ENCODE data around the gene PRDX5. TPM values are rescaled to one million over a fixed set of nuclear protein-coding genes. Genes with fewer than 3 reads are reported as not detected.

Gene PRDX5
- total RNA-seq, 2 donors from 2014 or later: 235 to 289 TPM

- Mint-ChIP-seq H3K27me3 (ENCODE audit: insufficient read depth) (peaks cover 4% of the 10 kb centered on the region), H3K36me3 (ENCODE audit: low read depth) (no peaks in the 10 kb centered on the region), H3K4me1 (peaks cover 10% of the 10 kb centered on the region), H3K27ac (peak overlapping the region; percentile 42), H3K4me3 (no peak overlapping the region), H3K9me3 (no peaks in the 10 kb centered on the region)
- Histone ChIP-seq H3K27ac (ENCODE audit: low read depth, low read length) (no peak overlapping the region), H3K9me3 (ENCODE audit: control insufficient read depth, low read length) (no peaks in the 10 kb centered on the region), H3K9ac (ENCODE audit: extremely low read depth, low read length, poor library complexity, severe bottlenecking) (no peak overlapping the region), H3K4me1 (ENCODE audit: control insufficient read depth, insufficient read depth, low read length) (no peaks in the 10 kb centered on the region), H3K4me3 (ENCODE audit: low read length) (no peak overlapping the region), H3K36me3 (ENCODE audit: control insufficient read depth, insufficient read depth, low read length) (no peaks in the 10 kb centered on the region), H3K27me3 (ENCODE audit: control insufficient read depth, insufficient read depth, low read length, poor library complexity, severe bottlenecking) (no peaks in the 10 kb centered on the region)
- TF ChIP-seq CTCF (conservative IDR thresholded peaks at IDR 0.05): peak; percentile 77
- WGBS, 2 experiments (ENCODE audit: insufficient coverage in 1 of 2, insufficient read length in 1 of 2): 86 to 87% methylated on average over 11 to 20 of the region's 20 CpGs
- peak; percentile 88 for DNase-seq
These were observed 13.8 kb downstream of the PRDX5 start for GRCh38 chr11:64331569-64332371.

GRCh38 chr11:64333556-64333955 lies 15.6 kb downstream of the PRDX5 start:
- Mint-ChIP-seq H3K27ac (no peak overlapping the region), H3K9me3 (no peaks in the 10 kb centered on the region), H3K4me3 (no peak overlapping the region), H3K27me3 (ENCODE audit: insufficient read depth) (peaks cover 2% of the 10 kb centered on the region), H3K4me1 (peaks cover 10% of the 10 kb centered on the region), H3K36me3 (ENCODE audit: low read depth) (no peaks in the 10 kb centered on the region)
- DNase-seq: no peak
- no peaks in the 10 kb centered on the region for H3K4me1 ChIP-seq (ENCODE audit: control insufficient read depth, insufficient read depth, low read length)
- no peak overlapping the region for H3K27ac ChIP-seq (ENCODE audit: low read depth, low read length)
- 89 to 97% methylated on average over 7 to 8 of the region's 8 CpGs for WGBS, 2 experiments (ENCODE audit: insufficient coverage in 1 of 2, insufficient read length in 1 of 2)
- no peak for TF ChIP-seq CTCF (conservative IDR thresholded peaks at IDR 0.05)
- no peak overlapping the region for H3K4me3 ChIP-seq (ENCODE audit: low read length)
- no peak overlapping the region for H3K9ac ChIP-seq (ENCODE audit: extremely low read depth, low read length, poor library complexity, severe bottlenecking)
- no peaks in the 10 kb centered on the region for H3K27me3 ChIP-seq (ENCODE audit: control insufficient read depth, insufficient read depth, low read length, poor library complexity, severe bottlenecking)
- no peaks in the 10 kb centered on the region for H3K9me3 ChIP-seq (ENCODE audit: control insufficient read depth, low read length)
- no peaks in the 10 kb centered on the region for H3K36me3 ChIP-seq (ENCODE audit: control insufficient read depth, insufficient read depth, low read length)

- Histone ChIP-seq H3K4me1 (ENCODE audit: control insufficient read depth, insufficient read depth, low read length) (no peaks in the 10 kb centered on the region), H3K36me3 (ENCODE audit: control insufficient read depth, insufficient read depth, low read length) (no peaks in the 10 kb centered on the region), H3K9me3 (ENCODE audit: control insufficient read depth, low read length) (no peaks in the 10 kb centered on the region), H3K9ac (ENCODE audit: extremely low read depth, low read length, poor library complexity, severe bottlenecking) (no peak overlapping the region), H3K4me3 (ENCODE audit: low read length) (no peak overlapping the region), H3K27me3 (ENCODE audit: control insufficient read depth, insufficient read depth, low read length, poor library complexity, severe bottlenecking) (no peaks in the 10 kb centered on the region), H3K27ac (ENCODE audit: low read depth, low read length) (no peak overlapping the region)
- H3K4me1 Mint-ChIP-seq: peaks cover 10% of the 10 kb centered on the region
- DNase-seq: peak; percentile 89
- H3K27ac Mint-ChIP-seq: no peak overlapping the region
- no peak for TF ChIP-seq CTCF (conservative IDR thresholded peaks at IDR 0.05)
- WGBS, 2 experiments (ENCODE audit: insufficient coverage in 1 of 2, insufficient read length in 1 of 2): 46 to 68% methylated on average over 7 to 10 of the region's 13 CpGs
- peaks cover 10% of the 10 kb centered on the region for H3K27me3 Mint-ChIP-seq (ENCODE audit: insufficient read depth)
- H3K36me3 Mint-ChIP-seq (ENCODE audit: low read depth): no peaks in the 10 kb centered on the region
- no peaks in the 10 kb centered on the region for H3K9me3 Mint-ChIP-seq
- H3K4me3 Mint-ChIP-seq: no peak overlapping the region
These were observed 17.1 kb downstream of the PRDX5 start for GRCh38 chr11:64334764-64335735.
